K562 (cell line): ENCODE data around the gene SLCO2B1. TPM values are rescaled to one million over a fixed set of nuclear protein-coding genes. Genes with fewer than 3 reads are reported as not detected.

ENCODE experiments used
- ATAC-seq: fragments of 200-7000 bp; cut with Tn5 transposase; 3 replicates; pipeline ENCODE4 v1.9.1; 2020; ENCODE audit warnings: moderate library complexity
- BruUV-seq: library from RNA; stranded (reverse); fragments of 400-500 nt; replicated peaks from 2 replicates; lab custom pipeline; 2021; lab: Mats Ljungman, UMichigan
- CTCF ChIA-PET: fragments of 300-600 bp; formaldehyde crosslinking; extraction: SDS; loops from one replicate; lab custom pipeline; 2021; ENCODE audit warnings: low intra/inter-chr PET ratio; lab: Yijun Ruan, JAX
- POLR2A ChIA-PET: fragments of 300-600, 350-650 bp; sonication (Branson Sonifier 250); formaldehyde crosslinking; extraction: SDS; loops from one replicate; lab custom pipeline; 2021; ENCODE audit warnings: antibody characterized with exemption, inconsistent platforms; lab: Yijun Ruan, JAX
- DNase-seq, 4 experiments: peaks; one replicate each; pipeline versions ENCODE4 v3.0.0 to v3.0.0-alpha.2; 2011 to 2018; ENCODE audit warnings: low spot score in 3 of 4, mixed read lengths in 3 of 4; ENCODE audit errors: extremely low read depth in 1 of 4
- FAIRE-seq: peaks from 2 replicates; lab custom pipeline; 2011; peaks lifted over from hg19 to GRCh38; lab: Jason Lieb, UNC
- H2AFZ ChIP-seq: 2 replicates; pipeline ENCODE4 v1.6.0; 2011; ENCODE audit warnings: low read depth, low read length, control low read depth, inconsistent platforms
- H3K27ac ChIP-seq: fragments of 200-600 bp; 3 replicates; pipeline ENCODE4 v1.8.0; 2011; ENCODE audit warnings: low read depth, mild to moderate bottlenecking, control low read depth, inconsistent platforms, low read length, moderate library complexity, mixed read lengths; ENCODE audit errors: extremely low read depth
- H3K27me3 ChIP-seq, 2 experiments: fragments of 300-600 bp in 1 of 2; 2 replicates in 1 of 2; 3 replicates in 1 of 2; pipeline versions ENCODE4 v1.6.0 to v1.8.0; 2011; ENCODE audit warnings: inconsistent platforms in 2 of 2, low read length in 2 of 2, mild to moderate bottlenecking in 1 of 2, mixed read lengths in 1 of 2, moderate library complexity in 1 of 2; ENCODE audit not compliant: control insufficient read depth in 2 of 2, insufficient read depth in 2 of 2
- H3K36me3 ChIP-seq: fragments of 300-600 bp; 3 replicates; pipeline ENCODE4 v1.8.0; 2011; ENCODE audit warnings: mild to moderate bottlenecking, low read length, inconsistent platforms; ENCODE audit not compliant: control insufficient read depth, insufficient read depth
- H3K4me1 ChIP-seq, 2 experiments: fragments of 200-600 bp in 1 of 2; replicated peaks in 1 of 2; 2 replicates in 1 of 2; 3 replicates in 1 of 2; pipeline versions ENCODE4 v1.5.1 to v1.8.0; 2011; ENCODE audit warnings: inconsistent platforms in 2 of 2, low read length in 2 of 2, mild to moderate bottlenecking in 1 of 2, mixed read lengths in 1 of 2, moderate library complexity in 1 of 2; ENCODE audit not compliant: control insufficient read depth in 2 of 2, insufficient read depth in 2 of 2
- H3K4me2 ChIP-seq: 2 replicates; pipeline ENCODE4 v1.6.1; 2011; ENCODE audit warnings: low read length, control low read depth, inconsistent platforms, mixed read lengths; ENCODE audit not compliant: insufficient read depth
- H3K4me3 ChIP-seq: fragments of 200-600 bp; sonication (generic), shearing (Covaris generic); 2 replicates; pipeline ENCODE4 v1.5.1; 2016; ENCODE audit warnings: control low read depth, inconsistent platforms
- H3K79me2 ChIP-seq: fragments of 200-600 bp; 3 replicates; pipeline ENCODE4 v1.8.0; 2011; ENCODE audit warnings: low read length, inconsistent platforms; ENCODE audit not compliant: control insufficient read depth, insufficient read depth
- H3K9ac ChIP-seq, 2 experiments: 2 replicates each; pipeline versions ENCODE4 v1.6.0 to v1.6.1; 2011; ENCODE audit warnings: low read depth in 2 of 2, low read length in 2 of 2, control low read depth in 1 of 2, inconsistent platforms in 1 of 2, mild to moderate bottlenecking in 1 of 2, mixed read lengths in 1 of 2; ENCODE audit not compliant: insufficient read depth in 1 of 2
- H3K9me1 ChIP-seq: one replicate; pipeline ENCODE4 v1.6.0; 2011; ENCODE audit warnings: inconsistent platforms, mild to moderate bottlenecking, low read length, moderate library complexity; ENCODE audit not compliant: control insufficient read depth, insufficient read depth
- H3K9me3 ChIP-seq: replicated peaks from 2 replicates; pipeline ENCODE4 v1.5.1; 2011; ENCODE audit warnings: low read depth, low read length, inconsistent platforms; ENCODE audit not compliant: control insufficient read depth, insufficient read depth
- H4K20me1 ChIP-seq: replicated peaks from 2 replicates; pipeline ENCODE4 v1.6.1; 2011; ENCODE audit warnings: low read length, inconsistent platforms, mixed read lengths; ENCODE audit not compliant: control insufficient read depth, insufficient read depth
- GTF2E2 ChIP-seq: fragments of 200-800 bp; sonication (Bioruptor generic); IDR thresholded peaks from 2 replicates; pipeline ENCODE4 v1.6.1; 2016; ENCODE audit warnings: missing genetic modification characterization, missing compliant biosample characterization
- MAFK ChIP-seq: IDR thresholded peaks from 2 replicates; pipeline ENCODE4 v1.6.1; 2011; ENCODE audit warnings: low read length, improper control_type of control experiment
- RBFOX2 ChIP-seq: fragments of 200-400 bp; formaldehyde crosslinking; IDR thresholded peaks from 2 replicates; pipeline ENCODE4 v1.6.1; 2017; ENCODE audit warnings: low read depth, mild to moderate bottlenecking, low read length, moderate library complexity
- ZBED1 ChIP-seq: IDR thresholded peaks from 2 replicates; pipeline ENCODE4 v1.6.1; 2014
- ZFP36 ChIP-seq: fragments of 150-350 bp; IDR thresholded peaks from 2 replicates; pipeline ENCODE4 v1.6.1; 2018; ENCODE audit warnings: low read length, low read depth; ENCODE audit not compliant: partially characterized antibody
- ZNF143 ChIP-seq: sonication (generic); formaldehyde crosslinking; IDR thresholded peaks from 2 replicates; pipeline ENCODE4 v1.9.0; 2022; ENCODE audit warnings: mild to moderate bottlenecking, missing genetic modification reagents
- ZNF197 ChIP-seq: fragments of 200-800 bp; sonication (Bioruptor generic); IDR thresholded peaks from 2 replicates; pipeline ENCODE4 v1.6.1; 2016; ENCODE audit warnings: low read depth, missing genetic modification characterization, missing compliant biosample characterization
- WGBS: fragments of 100-300 bp; shearing (Covaris generic); methylation state at CpG from one replicate; pipeline ENCODE4 v1.1.6; 2016; ENCODE audit warnings: low coverage, mixed read lengths; ENCODE audit not compliant: insufficient coverage; ENCODE audit errors: missing lambda C conversion rate; 5-methylcytosine and 5-hydroxymethylcytosine counted together
- in situ Hi-C: fragments of 300-500 bp; cut with MboI; formaldehyde crosslinking; loops from 4 replicates; pipeline ENCODE4 v1.15.0; 2018; ENCODE audit warnings: inconsistent platforms, mixed read lengths
- intact Hi-C: fragments of 100-400 bp; cut with micrococcal nuclease; formaldehyde crosslinking; loops from 2 replicates; pipeline ENCODE4 v1.14.2; 2022
- polyA plus RNA-seq, 8 experiments: library from polyadenylated mRNA; depleted of rRNA in 4 of 8; stranded (reverse) in 5 of 8; unstranded in 3 of 8; fragments of >200 nt; fragmentation: Nextera tagmentation in 2 of 8; fragmentation: Illumina TruSeq in 1 of 8; extraction: Ambion mirVana in 2 of 8; extraction: Trizol in 1 of 8; gene quantifications; 2 replicates each; pipeline versions ENCODE4 v1.2.1 to v1.2.3, GENCODE V29; 2011 to 2014; ENCODE audit warnings: inconsistent platforms in 1 of 8, missing spikeins in 1 of 8
- total RNA-seq, 7 experiments: library from RNA; depleted of rRNA in 6 of 7; stranded (reverse); fragments of >200 nt in 6 of 7; fragmentation: Illumina TruSeq in 2 of 7; extraction: Trizol in 2 of 7; gene quantifications; 2 replicates each; pipeline versions ENCODE4 v1.2.1 to v1.2.3, GENCODE V29; 2011 to 2021; ENCODE audit warnings: low replicate concordance in 1 of 7

SLCO2B1 gene
- total and polyA plus RNA-seq, 9 of the 15 experiments (the other 6 are each of a cell fraction or from before 2014, with no cell fraction given), result 0.70 to 14.7 (median 7.6) TPM

- intact Hi-C loops, result no loop called here
- FAIRE-seq (no peak), ATAC-seq (no peak), DNase-seq (no peak)
- no peaks in the 10 kb centered on the region for H3K9me3 ChIP-seq
- H3K4me1 ChIP-seq, result peaks cover 11 to 14% of the 10 kb centered on the region in 2 experiments; a peak in 4 of 5 replicates
- H3K4me3 ChIP-seq, result no peak overlapping the region
- no TSS peak for BruUV-seq
- H3K27me3 ChIP-seq, result no peaks in the 10 kb centered on the region
- TF ChIP-seq MAFK (no peak), ZNF197 (CRISPR knock-in tag) (no peak), ZBED1 (no peak), GTF2E2 (tag) (no peak)
- peaks cover under 1% of the 10 kb centered on the region; the same call in 1 of the 2 replicates for H4K20me1 ChIP-seq
- POLR2A ChIA-PET, result no interaction called here
- 35% methylated on average over 6 of the region's 6 CpGs for WGBS
- no peaks in the 10 kb centered on the region for H3K9me1 ChIP-seq
- H3K27ac ChIP-seq, result no peak overlapping the region
- H2AFZ ChIP-seq, result no peak overlapping the region
- no peak overlapping the region for H3K9ac ChIP-seq
- H3K36me3 ChIP-seq, result no peaks in the 10 kb centered on the region
- in situ Hi-C loops, result no loop called here
- CTCF ChIA-PET, result no interaction called here
- no peaks in the 10 kb centered on the region for H3K79me2 ChIP-seq
- H3K4me2 ChIP-seq, result no peak overlapping the region
Observed at GRCh38 chr11:75152090-75152489, 1.2 kb downstream of the SLCO2B1 start.

GRCh38 chr11:75152651-75153427, 1.9 kb downstream of the SLCO2B1 start:
- TF ChIP-seq RBFOX2, result no peak
- TF ChIP-seq ZFP36, result peak; percentile 14
- no peak for TF ChIP-seq ZNF143 (CRISPR knock-in tag)
- Histone ChIP-seq H3K27ac (no peak overlapping the region), H3K27me3 (no peaks in the 10 kb centered on the region), H2AFZ (no peak overlapping the region), H3K4me3 (no peak overlapping the region), H3K4me1 (peaks cover 8 to 9% of the 10 kb centered on the region in 2 experiments; a peak in 4 of 5 replicates), H3K79me2 (no peaks in the 10 kb centered on the region), H4K20me1 (peaks cover 4% of the 10 kb centered on the region; the same call in 1 of the 2 replicates), H3K9me1 (no peaks in the 10 kb centered on the region), H3K36me3 (no peaks in the 10 kb centered on the region), H3K9ac (no peak overlapping the region), H3K9me3 (no peaks in the 10 kb centered on the region), H3K4me2 (no peak overlapping the region)
- CTCF ChIA-PET, result no interaction called here
- WGBS, result 58% methylated on average over 3 of the region's 5 CpGs
- no peak for DNase-seq
- in situ Hi-C loops (no loop called here), intact Hi-C loops (no loop called here)
- no peak for FAIRE-seq
- POLR2A ChIA-PET, result interaction anchor here (1.2 kb wide), 1 partner anchor 12 kb away, joined by 3 read pairs; no protein-coding TSS in a partner anchor
- no TSS peak for BruUV-seq
- no peak for ATAC-seq
